HepG2 (cell line): ENCODE results near the gene DUSP12. TPM values are rescaled to one million over a fixed set of nuclear protein-coding genes. Genes with fewer than 3 reads are reported as not detected.
A peak's percentile ranks its signal among the peaks of the same experiment; 100 is the strongest.

Experiments used
- ATAC-seq: fragments of 200-7000 bp; cut with Tn5 transposase; 3 replicates; pipeline ENCODE4 v1.9.1; 2020; ENCODE audit warnings: mild to moderate bottlenecking, moderate library complexity
- BruUV-seq: library from RNA; stranded (reverse); fragments of 400-500 nt; replicated peaks from 2 replicates; lab custom pipeline; 2021; lab: Mats Ljungman, UMichigan
- CTCF ChIA-PET: fragments of 300-600 bp; formaldehyde crosslinking; extraction: SDS; loops from one replicate; lab custom pipeline; 2021; ENCODE audit warnings: low total read pairs, inconsistent platforms, low intra/inter-chr PET ratio; lab: Yijun Ruan, JAX
- POLR2A ChIA-PET: fragments of 350-600 bp; sonication (Branson Sonifier 250); formaldehyde crosslinking; loops from one replicate; lab custom pipeline; 2020; ENCODE audit warnings: antibody characterized with exemption, inconsistent platforms; lab: Yijun Ruan, JAX
- DNase-seq: peaks from one replicate; pipeline ENCODE4 v3.0.0-alpha.2; 2015; ENCODE audit warnings: low spot score
- FAIRE-seq: peaks from 3 replicates; lab custom pipeline; 2011; peaks lifted over from hg19 to GRCh38; lab: Jason Lieb, UNC
- H2AFZ ChIP-seq: one replicate; pipeline ENCODE4 v1.6.1; 2011; ENCODE audit warnings: low read length, inconsistent platforms
- H3K27ac ChIP-seq: fragments of 300-600 bp; 3 replicates; pipeline ENCODE4 v1.8.0; 2011; ENCODE audit warnings: mixed run types, mild to moderate bottlenecking, mixed read lengths, low read length, inconsistent platforms; ENCODE audit not compliant: insufficient read depth; ENCODE audit errors: extremely low read length
- H3K27me3 ChIP-seq, 2 experiments: fragments of 200-600 bp in 1 of 2; 2 replicates in 1 of 2; 3 replicates in 1 of 2; pipeline versions ENCODE4 v1.6.0 to v1.8.0; 2011; ENCODE audit warnings: low read length in 2 of 2, mild to moderate bottlenecking in 2 of 2, moderate library complexity in 2 of 2, inconsistent platforms in 1 of 2; ENCODE audit not compliant: insufficient read depth in 2 of 2, control insufficient read depth in 1 of 2
- H3K36me3 ChIP-seq, 2 experiments: fragments of 200-600 bp in 1 of 2; replicated peaks in 1 of 2; 2 replicates in 1 of 2; 3 replicates in 1 of 2; pipeline versions ENCODE4 v1.5.1 to v1.8.0; 2011; ENCODE audit warnings: low read length in 2 of 2, inconsistent platforms in 1 of 2; ENCODE audit not compliant: insufficient read depth in 2 of 2, control insufficient read depth in 1 of 2
- H3K4me1 ChIP-seq: 2 replicates; pipeline ENCODE4 v1.5.1; 2012; ENCODE audit warnings: low read length, inconsistent platforms; ENCODE audit not compliant: insufficient read depth
- H3K4me2 ChIP-seq: 2 replicates; pipeline ENCODE4 v1.6.0; 2011; ENCODE audit warnings: low read depth, low read length, inconsistent platforms
- H3K4me3 ChIP-seq, 3 experiments: fragments of 200-600 bp in 1 of 3; sonication (generic), shearing (Covaris generic) in 1 of 3; replicated peaks in 1 of 3; 2 replicates each; pipeline ENCODE4 v1.5.1; 2011 to 2016; ENCODE audit warnings: low read length in 3 of 3, inconsistent platforms in 2 of 3, low read depth in 2 of 3, mild to moderate bottlenecking in 2 of 3, control low read depth in 1 of 3, mixed read lengths in 1 of 3; ENCODE audit not compliant: insufficient read depth in 1 of 3
- H3K79me2 ChIP-seq: one replicate; pipeline ENCODE4 v1.6.1; 2011; ENCODE audit warnings: low read length, inconsistent platforms; ENCODE audit not compliant: insufficient read depth
- H3K9ac ChIP-seq: 2 replicates; pipeline ENCODE4 v1.6.0; 2011; ENCODE audit warnings: mild to moderate bottlenecking, low read depth, low read length, inconsistent platforms; ENCODE audit not compliant: insufficient read depth
- H3K9me3 ChIP-seq: 2 replicates; pipeline ENCODE4 v1.5.1; 2012; ENCODE audit warnings: mild to moderate bottlenecking, low read length
- H4K20me1 ChIP-seq: 2 replicates; pipeline ENCODE4 v1.6.0; 2011; ENCODE audit warnings: inconsistent platforms, mild to moderate bottlenecking, low read length, moderate library complexity; ENCODE audit not compliant: insufficient read depth
- ARID2 ChIP-seq: sonication (generic); formaldehyde crosslinking; IDR thresholded peaks from 2 replicates; pipeline ENCODE4 v1.8.1; 2022; ENCODE audit warnings: mild to moderate bottlenecking, missing genetic modification reagents, borderline replicate concordance
- ATF4 ChIP-seq, 2 experiments: fragments of 450-650 bp in 1 of 2; sonication (generic) in 1 of 2; formaldehyde crosslinking; IDR thresholded peaks; 2 replicates each; pipeline versions ENCODE4 v1.5.0 to v1.8.0; 2020 to 2022; ENCODE audit warnings: mild to moderate bottlenecking in 1 of 2, missing genetic modification reagents in 1 of 2
- GZF1 ChIP-seq: sonication (generic); formaldehyde crosslinking; IDR thresholded peaks from 2 replicates; pipeline ENCODE4 v1.5.1; 2020; ENCODE audit warnings: mild to moderate bottlenecking, missing genetic modification reagents
- PBX3 ChIP-seq: sonication (generic); formaldehyde crosslinking; IDR thresholded peaks from 2 replicates; pipeline ENCODE4 v1.8.1; 2023; ENCODE audit warnings: missing genetic modification reagents, inconsistent platforms, borderline replicate concordance
- SMARCC2 ChIP-seq: fragments of 450-650 bp; IDR thresholded peaks from 2 replicates; pipeline ENCODE4 v1.6.1; 2017; ENCODE audit warnings: antibody characterized with exemption, mild to moderate bottlenecking
- TCF7L2 ChIP-seq: IDR thresholded peaks from 2 replicates; pipeline ENCODE4 v1.6.1; 2011; ENCODE audit warnings: mild to moderate bottlenecking, low read depth, low read length, moderate library complexity
- ZNF20 ChIP-seq: sonication (generic); formaldehyde crosslinking; IDR thresholded peaks from 2 replicates; pipeline ENCODE4 v1.4.0; 2020; ENCODE audit warnings: mild to moderate bottlenecking, moderate library complexity, missing genetic modification reagents
- ZNF547 ChIP-seq: sonication (generic); formaldehyde crosslinking; IDR thresholded peaks from 2 replicates; pipeline ENCODE4 v1.5.1; 2020; ENCODE audit warnings: mild to moderate bottlenecking, missing genetic modification reagents
- ZNF660 ChIP-seq: sonication (generic); formaldehyde crosslinking; IDR thresholded peaks from 2 replicates; pipeline ENCODE4 v1.5.1; 2020; ENCODE audit warnings: mild to moderate bottlenecking, low read depth, missing genetic modification reagents, borderline replicate concordance
- ZNF749 ChIP-seq: sonication (generic); formaldehyde crosslinking; IDR thresholded peaks from 2 replicates; pipeline ENCODE4 v1.8.0; 2022; ENCODE audit warnings: mild to moderate bottlenecking, missing genetic modification reagents, moderate library complexity, borderline replicate concordance
- ZSCAN21 ChIP-seq: sonication (generic); formaldehyde crosslinking; IDR thresholded peaks from 2 replicates; pipeline ENCODE4 v1.8.0; 2022; ENCODE audit warnings: mild to moderate bottlenecking, missing genetic modification reagents, moderate library complexity, borderline replicate concordance
- WGBS: methylation state at CpG from one replicate; pipeline ENCODE4 v1.1.6; 2017; ENCODE audit warnings: low lambda C conversion rate; 5-methylcytosine and 5-hydroxymethylcytosine counted together
- in situ Hi-C: cut with HindIII; loops from 2 replicates; pipeline ENCODE4 v1.10.0; 2017; ENCODE audit warnings: low pct_unique_long_range_greater_than_20kb; ENCODE audit not compliant: extremely low pct_ligation_motif_present
- intact Hi-C: fragments of 100-400 bp; cut with micrococcal nuclease; formaldehyde crosslinking; loops from one replicate; pipeline ENCODE4 v1.10.0; 2022; ENCODE audit not compliant: unreplicated experiment
- polyA plus RNA-seq, 8 experiments: library from polyadenylated mRNA; depleted of rRNA in 3 of 8; stranded (reverse) in 7 of 8; unstranded in 1 of 8; fragments of >200 nt; fragmentation: Illumina TruSeq in 4 of 8; extraction: Trizol in 4 of 8; gene quantifications; 2 replicates each; pipeline versions ENCODE4 v1.2.1 to v1.2.3, GENCODE V29; 2011 to 2016; ENCODE audit warnings: low read depth in 4 of 8, missing spikeins in 1 of 8, mixed read lengths in 1 of 8; ENCODE audit not compliant: insufficient read depth in 1 of 8
- total RNA-seq, 5 experiments: library from RNA; depleted of rRNA; stranded (reverse); fragments of >200 nt; fragmentation: Illumina TruSeq; extraction: Trizol; gene quantifications; 2 replicates each; pipeline ENCODE4 v1.2.3, GENCODE V29; 2016; ENCODE audit warnings: low read depth in 1 of 5
- TF ChIP-seq, protein P1 (sequence below): sonication (generic); formaldehyde crosslinking; conservative IDR thresholded peaks from 2 replicates; pipeline ENCODE4 v1.4.0; 2020; ENCODE audit warnings: missing genetic modification reagents

Gene DUSP12
- total and polyA plus RNA-seq, 2 of the 13 experiments (the other 11 are each of a cell fraction or from before 2014, with no cell fraction given), result 36.7 to 37.1 TPM

- Histone ChIP-seq H3K4me1 (no peaks in the 10 kb centered on the region), H3K27me3 (no peaks in the 10 kb centered on the region; a peak in 3 of 5 replicates), H3K27ac (no peak overlapping the region), H2AFZ (no peak overlapping the region), H3K9ac (no peak overlapping the region), H3K4me3 (no peak overlapping the region), H3K79me2 (no peaks in the 10 kb centered on the region), H3K9me3 (no peaks in the 10 kb centered on the region), H3K4me2 (no peak overlapping the region), H3K36me3 (no peaks in the 10 kb centered on the region), H4K20me1 (no peaks in the 10 kb centered on the region)
- intact Hi-C loops, result no loop called here
- TF ChIP-seq GZF1 (CRISPR knock-in tag) (no peak), ATF4 (CRISPR knock-in tag; IDR thresholded peaks at IDR 0.05) (peak in 1 of 2 experiments; percentile 45; a peak in 1 of 4 replicates)
- no TSS peak for BruUV-seq
- 0% methylated on average over 4 of the region's 4 CpGs for WGBS
- in situ Hi-C loops, result no loop called here
- POLR2A ChIA-PET, result no interaction called here
- CTCF ChIA-PET, result no interaction called here
- DNase-seq (no peak), ATAC-seq (no peak), FAIRE-seq (no peak)
Observed at GRCh38 chr1:161710560-161710959, 39.0 kb upstream of the DUSP12 start.

DNA sequence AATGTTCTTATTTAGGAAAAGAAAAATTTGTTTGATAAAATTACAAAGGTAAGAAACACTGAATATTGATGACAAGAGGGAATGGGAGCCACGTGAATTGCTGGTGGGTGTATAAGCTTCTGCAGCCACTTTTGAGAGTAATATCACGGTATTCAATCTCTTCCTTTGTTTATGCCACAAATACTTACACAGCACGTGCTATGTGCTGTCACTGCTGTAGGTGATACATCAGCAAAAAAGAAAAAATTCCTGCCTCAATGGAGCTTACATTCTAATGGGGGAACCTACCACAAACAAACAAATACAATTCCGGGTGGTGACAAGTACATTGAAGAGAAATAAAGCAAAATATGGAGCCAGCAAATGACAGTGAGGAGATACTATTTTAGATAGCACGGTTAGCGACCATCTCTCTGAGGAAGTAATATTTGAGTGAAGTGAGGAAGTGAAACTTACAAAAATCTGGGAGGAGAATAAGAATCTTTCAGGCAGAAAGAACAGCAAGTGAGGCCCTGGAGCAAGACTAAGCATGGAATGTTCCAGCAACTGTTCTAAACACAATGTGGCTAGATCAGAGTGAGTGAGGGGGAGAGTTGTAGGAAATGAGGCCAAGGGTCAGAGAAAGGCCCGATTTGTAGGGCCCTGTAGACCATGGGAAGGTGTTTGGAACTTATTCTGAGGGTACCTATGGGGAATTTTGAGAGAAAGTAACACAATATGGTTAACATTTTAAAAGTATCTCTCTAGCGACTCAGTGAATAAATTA lies 30.8 kb upstream of the DUSP12 start:
- WGBS, result 40% methylated on average over 8 of the region's 8 CpGs
- Histone ChIP-seq H4K20me1 (no peaks in the 10 kb centered on the region), H3K4me3 (no peak overlapping the region), H3K4me2 (no peak overlapping the region), H2AFZ (no peak overlapping the region), H3K27ac (no peak overlapping the region), H3K79me2 (no peaks in the 10 kb centered on the region), H3K4me1 (no peaks in the 10 kb centered on the region), H3K9ac (no peak overlapping the region), H3K27me3 (peaks cover 3 to 9% of the 10 kb centered on the region in 2 experiments; a peak in 2 of 5 replicates), H3K9me3 (no peaks in the 10 kb centered on the region), H3K36me3 (no peaks in the 10 kb centered on the region)
- ChIA-PET CTCF (no interaction called here), POLR2A (no interaction called here)
- in situ Hi-C loops (no loop called here), intact Hi-C loops (no loop called here)
- DNase-seq (no peak), ATAC-seq (no peak), FAIRE-seq (no peak)
- no TSS peak for BruUV-seq
- TF ChIP-seq ZNF660 (no peak), ZNF20 (CRISPR knock-in tag) (no peak), SMARCC2 (no peak), PBX3 (CRISPR knock-in tag) (no peak), ATF4 (CRISPR knock-in tag; IDR thresholded peaks at IDR 0.05) (no peak), ARID2 (CRISPR knock-in tag) (no peak), ZNF547 (no peak), ZNF749 (CRISPR knock-in tag) (no peak), TCF7L2 (no peak), ZSCAN21 (no peak)
- TF ChIP-seq, protein P1, sequence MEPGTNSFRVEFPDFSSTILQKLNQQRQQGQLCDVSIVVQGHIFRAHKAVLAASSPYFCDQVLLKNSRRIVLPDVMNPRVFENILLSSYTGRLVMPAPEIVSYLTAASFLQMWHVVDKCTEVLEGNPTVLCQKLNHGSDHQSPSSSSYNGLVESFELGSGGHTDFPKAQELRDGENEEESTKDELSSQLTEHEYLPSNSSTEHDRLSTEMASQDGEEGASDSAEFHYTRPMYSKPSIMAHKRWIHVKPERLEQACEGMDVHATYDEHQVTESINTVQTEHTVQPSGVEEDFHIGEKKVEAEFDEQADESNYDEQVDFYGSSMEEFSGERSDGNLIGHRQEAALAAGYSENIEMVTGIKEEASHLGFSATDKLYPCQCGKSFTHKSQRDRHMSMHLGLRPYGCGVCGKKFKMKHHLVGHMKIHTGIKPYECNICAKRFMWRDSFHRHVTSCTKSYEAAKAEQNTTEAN (CRISPR knock-in tag), result no peak
